GM10266 (cell line): Measurements from ENCODE around the gene DRD3.

Source experiments
- DNase-seq: peaks from one replicate; pipeline ENCODE4 v3.0.0; 2012; ENCODE audit errors: extremely low spot score
- TF ChIP-seq, protein P1 (sequence below): IDR thresholded peaks from 2 replicates; pipeline ENCODE4 v1.5.1; 2012; ENCODE audit warnings: mild to moderate bottlenecking, low read depth; ENCODE audit not compliant: control insufficient read depth, insufficient read depth; ENCODE audit errors: missing control alignments

Gene DRD3

DNA sequence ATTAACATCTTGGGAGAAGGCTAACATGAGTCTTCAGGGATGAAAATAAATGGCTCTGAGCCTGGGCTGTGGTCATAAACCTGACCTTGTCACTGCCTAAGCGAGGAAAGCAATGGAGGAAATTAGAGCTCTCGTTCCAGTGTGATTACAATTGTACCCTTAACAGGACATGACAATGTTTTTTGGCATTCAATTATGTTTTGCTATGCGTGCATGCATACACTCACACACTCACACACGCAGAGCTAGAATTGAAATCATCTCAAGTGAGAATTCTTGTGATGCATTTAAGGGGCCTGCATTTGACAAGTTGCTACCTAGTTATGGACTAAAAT lies 34.4 kb upstream of the DRD3 start:
- TF ChIP-seq, protein P1, sequence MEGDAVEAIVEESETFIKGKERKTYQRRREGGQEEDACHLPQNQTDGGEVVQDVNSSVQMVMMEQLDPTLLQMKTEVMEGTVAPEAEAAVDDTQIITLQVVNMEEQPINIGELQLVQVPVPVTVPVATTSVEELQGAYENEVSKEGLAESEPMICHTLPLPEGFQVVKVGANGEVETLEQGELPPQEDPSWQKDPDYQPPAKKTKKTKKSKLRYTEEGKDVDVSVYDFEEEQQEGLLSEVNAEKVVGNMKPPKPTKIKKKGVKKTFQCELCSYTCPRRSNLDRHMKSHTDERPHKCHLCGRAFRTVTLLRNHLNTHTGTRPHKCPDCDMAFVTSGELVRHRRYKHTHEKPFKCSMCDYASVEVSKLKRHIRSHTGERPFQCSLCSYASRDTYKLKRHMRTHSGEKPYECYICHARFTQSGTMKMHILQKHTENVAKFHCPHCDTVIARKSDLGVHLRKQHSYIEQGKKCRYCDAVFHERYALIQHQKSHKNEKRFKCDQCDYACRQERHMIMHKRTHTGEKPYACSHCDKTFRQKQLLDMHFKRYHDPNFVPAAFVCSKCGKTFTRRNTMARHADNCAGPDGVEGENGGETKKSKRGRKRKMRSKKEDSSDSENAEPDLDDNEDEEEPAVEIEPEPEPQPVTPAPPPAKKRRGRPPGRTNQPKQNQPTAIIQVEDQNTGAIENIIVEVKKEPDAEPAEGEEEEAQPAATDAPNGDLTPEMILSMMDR, result no peak
- no peak for DNase-seq

DNA sequence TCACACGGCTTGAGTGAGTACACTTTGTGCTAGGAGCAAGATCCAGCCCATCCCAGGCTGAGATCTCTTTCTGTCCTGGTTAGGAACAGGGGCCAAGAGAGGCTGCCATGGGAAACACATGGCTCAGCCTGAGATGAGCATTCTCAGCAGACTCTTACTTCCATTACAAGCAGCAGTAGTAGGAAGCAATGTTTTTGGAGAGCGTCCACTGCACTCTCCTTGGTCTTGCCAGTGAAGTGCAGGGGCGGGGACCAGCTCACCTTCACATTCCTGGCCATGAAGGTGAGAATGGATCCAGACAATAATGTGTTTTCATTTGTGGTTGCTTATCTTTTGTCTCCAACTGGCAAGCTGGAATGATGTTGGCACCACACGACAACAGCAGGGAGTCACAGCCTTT lies 33.8 kb upstream of the DRD3 start:
- no peak for DNase-seq
- TF ChIP-seq, protein P1, result no peak

DNA sequence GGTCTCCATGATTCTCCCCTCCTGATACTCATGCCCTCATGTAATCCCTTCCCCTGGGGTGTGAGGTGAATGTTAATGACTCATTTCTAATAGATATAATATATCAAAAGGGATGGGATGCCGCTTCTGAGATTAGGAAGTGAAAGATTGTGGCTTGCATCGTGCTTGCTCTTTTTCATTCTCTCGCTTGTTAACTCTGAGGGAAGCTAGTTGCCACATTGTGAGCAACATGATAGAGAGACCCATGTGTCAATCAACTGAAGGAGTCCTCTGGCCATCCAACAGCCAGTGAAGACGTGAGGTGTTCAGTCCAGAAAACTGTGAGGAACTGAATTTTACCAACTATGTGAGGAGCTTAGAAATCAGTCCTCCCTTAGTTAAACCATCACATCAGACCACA lies 28.9 kb upstream of the DRD3 start:
- TF ChIP-seq, protein P1, result no peak
- no peak for DNase-seq

DNA sequence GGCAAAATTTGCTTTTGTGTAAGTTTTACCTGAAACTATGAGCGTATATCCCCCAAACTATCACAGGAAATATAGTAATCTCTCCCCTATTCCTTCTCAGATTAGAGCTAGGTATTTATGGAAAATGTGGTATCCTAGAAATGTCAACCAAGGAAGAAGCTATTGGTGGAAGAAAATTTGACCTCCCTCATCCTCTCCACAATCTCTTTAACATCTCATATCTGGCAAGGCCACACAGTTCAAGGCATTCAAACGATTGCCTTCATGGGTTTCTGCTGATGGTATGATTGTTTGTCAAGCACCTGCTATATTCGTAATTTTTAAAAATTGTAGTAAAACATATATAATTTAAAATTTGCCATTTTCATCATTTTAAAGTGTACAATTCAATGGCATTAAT lies 27.5 kb upstream of the DRD3 start:
- no peak for DNase-seq
- TF ChIP-seq, protein P1, result no peak

DNA sequence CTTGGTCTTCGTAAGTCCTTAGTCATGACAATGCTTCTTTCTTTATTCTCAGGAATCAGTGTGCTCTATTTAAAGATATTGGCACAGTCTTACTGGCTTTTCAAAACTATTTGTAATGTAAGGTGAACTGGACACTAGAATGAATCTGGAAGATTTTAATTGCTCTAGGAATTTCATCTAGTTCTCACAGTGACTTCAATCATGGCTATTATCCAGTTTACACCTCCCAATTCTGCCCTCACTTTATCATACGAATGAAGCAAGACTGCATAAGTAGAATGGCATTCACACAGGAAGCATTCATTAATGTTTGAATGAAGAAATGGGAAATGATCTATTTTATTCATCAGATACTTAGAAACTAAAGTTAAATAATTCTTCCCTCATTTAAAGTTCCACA lies 26.7 kb upstream of the DRD3 start:
- DNase-seq, result no peak
- TF ChIP-seq, protein P1, result no peak

DNA sequence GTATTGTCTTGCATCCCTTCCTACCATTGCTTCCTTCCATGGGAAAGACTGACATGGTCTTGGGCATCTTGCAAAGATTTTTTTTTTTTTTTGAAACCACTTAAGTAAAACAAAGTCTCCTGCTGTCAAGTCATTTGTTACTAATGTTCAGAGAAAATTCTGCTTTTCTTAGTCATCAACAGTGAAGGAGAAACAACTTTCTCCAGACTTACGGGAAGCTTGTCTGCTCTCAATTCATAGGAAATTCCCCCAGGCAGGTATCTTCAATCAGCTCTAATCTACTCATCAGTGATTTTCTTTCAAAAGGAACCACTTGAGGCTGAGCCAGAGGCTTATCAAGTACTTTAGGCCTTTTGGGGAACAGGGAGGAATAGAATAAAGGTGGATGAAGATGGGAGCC lies 15.9 kb upstream of the DRD3 start:
- TF ChIP-seq, protein P1, result no peak
- no peak for DNase-seq

DNA sequence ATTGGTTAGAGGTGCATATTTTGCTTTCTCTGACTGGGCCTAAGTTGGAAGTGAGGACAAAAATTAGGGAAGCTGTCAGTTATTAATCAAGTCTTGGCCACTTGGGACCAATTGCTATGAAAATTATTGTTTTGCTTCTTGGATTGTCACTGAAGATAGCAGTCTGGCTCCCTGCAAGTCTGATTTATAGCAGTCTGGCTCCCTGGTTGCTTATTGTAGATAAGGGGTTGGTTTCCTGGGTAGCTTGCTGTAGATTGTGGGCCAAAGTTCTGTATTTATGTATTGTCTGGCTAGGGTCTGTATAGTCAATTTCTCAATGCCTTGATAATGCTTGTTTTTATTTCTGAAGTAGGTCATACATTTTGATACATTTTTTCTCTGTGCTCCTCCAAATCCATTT lies 13.3 kb upstream of the DRD3 start:
- no peak for DNase-seq
- TF ChIP-seq, protein P1, result no peak
